OCI-LY3 (cell line): ENCODE data around the gene METTL27.

Experiments used
- EZH2phosphoT487 ChIP-seq: fragments of 200-600 bp; shearing (Covaris generic); IDR thresholded peaks from 2 replicates; pipeline ENCODE4 v1.6.1; 2018; ENCODE audit warnings: antibody characterized with exemption, mixed run types, low read depth
- TF ChIP-seq, protein P1 (sequence below): fragments of 200-600, 300-600 bp; sonication (generic); IDR thresholded peaks from 2 replicates; pipeline ENCODE4 v1.5.1; 2014; ENCODE audit warnings: antibody characterized with exemption, low read length, low read depth

- TF ChIP-seq, protein P1, sequence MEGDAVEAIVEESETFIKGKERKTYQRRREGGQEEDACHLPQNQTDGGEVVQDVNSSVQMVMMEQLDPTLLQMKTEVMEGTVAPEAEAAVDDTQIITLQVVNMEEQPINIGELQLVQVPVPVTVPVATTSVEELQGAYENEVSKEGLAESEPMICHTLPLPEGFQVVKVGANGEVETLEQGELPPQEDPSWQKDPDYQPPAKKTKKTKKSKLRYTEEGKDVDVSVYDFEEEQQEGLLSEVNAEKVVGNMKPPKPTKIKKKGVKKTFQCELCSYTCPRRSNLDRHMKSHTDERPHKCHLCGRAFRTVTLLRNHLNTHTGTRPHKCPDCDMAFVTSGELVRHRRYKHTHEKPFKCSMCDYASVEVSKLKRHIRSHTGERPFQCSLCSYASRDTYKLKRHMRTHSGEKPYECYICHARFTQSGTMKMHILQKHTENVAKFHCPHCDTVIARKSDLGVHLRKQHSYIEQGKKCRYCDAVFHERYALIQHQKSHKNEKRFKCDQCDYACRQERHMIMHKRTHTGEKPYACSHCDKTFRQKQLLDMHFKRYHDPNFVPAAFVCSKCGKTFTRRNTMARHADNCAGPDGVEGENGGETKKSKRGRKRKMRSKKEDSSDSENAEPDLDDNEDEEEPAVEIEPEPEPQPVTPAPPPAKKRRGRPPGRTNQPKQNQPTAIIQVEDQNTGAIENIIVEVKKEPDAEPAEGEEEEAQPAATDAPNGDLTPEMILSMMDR: no peak
- TF ChIP-seq EZH2phosphoT487: no peak
Observed at GRCh38 chr7:73827567-73828106, 14.7 kb downstream of the METTL27 start.
